T-helper 22 cell (primary cell): ENCODE measurements around the gene FAM156A.
"Not testable (repeated sequence)": the region's sequence is repeated elsewhere in the genome, so short reads cannot be mapped to it uniquely, and the experiment has no call there.

Source experiments
- DNase-seq: peaks from one replicate; pipeline ENCODE4 v3.0.0-alpha.2; 2020; ENCODE audit warnings: low read depth

The FAM156A gene

GRCh38 chrX:52905531-52905930 is 52.8 kb downstream of the FAM156A start:
- not testable (repeated sequence) for DNase-seq
